ENCODE data around the gene FBN1.

The FBN1 gene

GRCh38 chr15:48667701-48668100, 22.2 kb upstream of the FBN1 start:
- no peak for TF ChIP-seq CTCF (IDR thresholded peaks at IDR 0.05)

- TF ChIP-seq CTCF (IDR thresholded peaks at IDR 0.05): no peak
These were observed 18.9 kb upstream of the FBN1 start for GRCh38 chr15:48664436-48664835.

GRCh38 chr15:48657950-48658591, 12.6 kb upstream of the FBN1 start:
- no peak for TF ChIP-seq CTCF (IDR thresholded peaks at IDR 0.05)

GRCh38 chr15:48654801-48655200, 9.3 kb upstream of the FBN1 start:
- no peak for TF ChIP-seq CTCF (IDR thresholded peaks at IDR 0.05)

- TF ChIP-seq CTCF (IDR thresholded peaks at IDR 0.05): no peak
These were observed 8.6 kb upstream of the FBN1 start for GRCh38 chr15:48653913-48654670.

- no peak for TF ChIP-seq CTCF (IDR thresholded peaks at IDR 0.05)
These were observed 7.7 kb upstream of the FBN1 start for GRCh38 chr15:48653216-48653615.

GRCh38 chr15:48652510-48653076, 7.1 kb upstream of the FBN1 start:
- no peak for TF ChIP-seq CTCF (IDR thresholded peaks at IDR 0.05)

All from LNCAP (cell line).